NCI-H1048 (cell line): Measurements from ENCODE around the gene TBL1X.

Source experiments
- DNase-seq: peaks from one replicate; lab custom pipeline; 2025; lab: John Stamatoyannopoulos, UW

The TBL1X gene

GRCh38 chrX:9628779-9629493, 164.1 kb downstream of the TBL1X start:
- no peak for DNase-seq

- DNase-seq = no peak
These were observed 169.7 kb downstream of the TBL1X start for GRCh38 chrX:9634551-9634950.

DNA sequence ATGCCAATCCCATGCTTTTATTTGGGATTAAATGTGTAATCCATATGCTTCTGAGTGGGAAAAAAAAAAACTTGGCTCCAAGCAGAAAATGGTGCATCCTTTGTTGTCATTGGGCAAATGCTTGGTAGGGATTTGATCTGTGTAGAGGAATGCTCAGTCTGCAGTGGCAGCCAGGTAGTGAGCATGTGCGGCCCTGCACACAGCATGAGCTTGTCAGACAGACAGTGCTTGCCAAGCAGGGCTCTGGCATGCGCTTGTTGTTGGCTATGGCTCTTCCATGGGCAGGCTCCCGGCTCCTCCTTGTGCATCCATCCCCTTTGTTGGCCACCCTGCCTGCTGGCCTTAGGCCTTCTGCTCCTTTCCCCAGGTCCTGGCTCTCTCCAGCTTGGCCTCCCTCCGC, 170.5 kb downstream of the TBL1X start:
- DNase-seq = no peak

GRCh38 chrX:9635803-9636202, 170.9 kb downstream of the TBL1X start:
- DNase-seq = no peak

DNA sequence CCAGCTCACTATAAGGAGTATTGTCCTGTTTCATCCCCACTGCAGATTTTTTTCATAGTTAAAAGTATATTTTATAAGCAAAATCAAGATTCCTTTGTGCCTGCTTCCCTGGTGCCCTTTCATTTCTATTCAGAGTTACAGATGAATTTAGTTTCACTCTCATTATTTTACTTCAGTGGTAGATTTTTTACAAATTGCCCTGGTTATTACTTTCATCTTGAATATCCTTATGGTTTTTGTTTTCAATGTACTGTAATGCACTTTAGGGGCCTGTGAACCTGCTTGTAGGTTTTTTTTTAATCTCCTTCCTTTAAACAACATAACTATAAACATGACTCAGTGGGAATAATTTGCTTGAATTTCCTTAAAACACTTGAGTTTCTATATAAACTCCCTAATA, 174.0 kb downstream of the TBL1X start:
- DNase-seq = no peak

DNA sequence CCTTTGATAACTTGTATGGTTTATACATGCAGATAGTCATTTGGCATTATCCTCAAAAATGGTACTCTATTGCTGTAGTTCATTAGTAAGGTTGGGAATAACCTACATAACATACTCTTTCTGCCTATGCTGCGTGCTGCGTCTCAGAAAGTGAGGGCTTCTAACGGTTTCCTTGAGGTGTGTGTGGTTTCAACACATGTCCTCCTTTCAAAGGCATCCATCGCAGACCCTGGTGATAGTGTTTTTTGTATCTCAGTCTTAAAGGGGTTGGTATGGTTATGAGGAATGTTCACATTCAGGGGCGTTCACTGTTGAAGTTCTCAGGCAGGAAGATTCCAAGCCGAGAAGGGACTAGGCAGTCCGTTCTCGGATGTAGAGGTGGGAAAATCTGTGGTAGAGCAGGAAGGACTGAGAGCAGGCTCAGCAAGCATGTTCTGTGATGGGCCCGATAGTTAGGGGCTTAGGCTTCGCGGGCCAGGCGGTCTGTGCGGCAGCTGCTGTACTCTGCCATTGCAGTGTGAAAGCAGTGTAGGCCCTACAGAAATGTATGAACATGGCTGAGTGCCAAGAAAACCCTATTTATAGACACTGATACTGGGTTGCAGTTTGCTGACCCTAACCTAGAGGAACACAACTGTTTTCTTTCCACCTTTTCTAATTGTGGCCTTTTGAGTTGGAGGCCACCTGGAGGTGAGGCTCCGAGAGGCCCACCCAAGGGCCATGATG, 177.6 kb downstream of the TBL1X start:
- no peak for DNase-seq

GRCh38 chrX:9643807-9644206, 178.9 kb downstream of the TBL1X start:
- DNase-seq = no peak

- DNase-seq = no peak
These were observed 179.5 kb downstream of the TBL1X start for GRCh38 chrX:9644335-9644734.

DNA sequence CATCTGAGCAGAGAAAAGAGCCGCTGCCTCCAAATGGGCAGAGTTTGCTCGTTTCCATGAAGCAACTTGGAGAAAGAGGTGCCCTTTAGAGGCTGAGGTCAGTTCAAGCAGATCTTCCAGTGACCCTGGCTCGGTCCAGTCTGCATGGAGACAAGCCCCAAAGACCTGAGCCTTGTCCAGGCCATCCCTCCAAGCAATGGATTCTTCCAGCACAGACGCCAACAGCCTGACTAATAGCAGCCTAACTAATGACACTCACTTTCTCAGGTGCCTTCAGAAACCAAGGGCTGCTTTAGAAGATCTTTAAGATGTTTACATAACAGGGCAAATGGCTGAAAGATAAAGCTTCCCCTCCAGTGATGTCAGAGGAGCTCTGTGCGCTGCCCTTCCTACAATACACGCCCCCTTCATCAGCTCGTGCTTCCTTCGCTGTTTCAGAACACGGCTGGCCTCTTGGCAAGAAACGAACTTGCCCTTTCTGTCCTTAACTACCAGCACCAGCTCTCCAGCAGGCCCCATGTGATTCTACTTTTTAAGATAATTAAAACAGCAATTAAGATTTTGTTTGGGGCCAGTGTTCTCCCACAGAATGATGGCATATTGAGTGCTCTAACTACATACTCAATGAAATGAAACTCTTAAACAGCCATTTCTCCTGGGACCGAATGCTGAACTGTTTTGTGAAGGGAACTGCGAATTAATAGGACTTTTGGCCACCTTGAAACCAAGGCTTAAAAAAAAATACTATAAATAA, 181.8 kb downstream of the TBL1X start:
- no peak for DNase-seq

DNA sequence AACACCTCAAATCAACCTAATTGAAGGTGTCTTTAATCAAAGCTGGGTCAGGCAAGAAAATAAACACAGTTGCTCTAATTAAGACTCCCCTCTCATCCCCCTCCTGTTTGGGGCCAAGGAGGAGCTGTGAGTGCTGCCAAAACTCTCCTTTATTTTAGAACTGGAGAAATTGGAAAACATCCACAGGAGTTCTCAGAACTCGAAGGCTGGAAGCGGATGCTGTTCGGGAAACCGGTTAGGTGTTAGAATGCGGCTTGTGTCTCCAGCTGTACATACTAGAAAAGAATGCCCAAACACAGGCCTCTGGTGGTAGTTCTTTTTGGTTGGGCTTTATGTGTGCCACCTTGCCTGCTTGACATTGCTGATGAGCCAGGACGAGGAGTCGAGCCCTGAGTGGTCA, 182.6 kb downstream of the TBL1X start:
- DNase-seq = no peak

GRCh38 chrX:9650091-9650490, 185.2 kb downstream of the TBL1X start:
- DNase-seq = no peak

- DNase-seq = no peak
These were observed 186.9 kb downstream of the TBL1X start for GRCh38 chrX:9651737-9652136.

DNA sequence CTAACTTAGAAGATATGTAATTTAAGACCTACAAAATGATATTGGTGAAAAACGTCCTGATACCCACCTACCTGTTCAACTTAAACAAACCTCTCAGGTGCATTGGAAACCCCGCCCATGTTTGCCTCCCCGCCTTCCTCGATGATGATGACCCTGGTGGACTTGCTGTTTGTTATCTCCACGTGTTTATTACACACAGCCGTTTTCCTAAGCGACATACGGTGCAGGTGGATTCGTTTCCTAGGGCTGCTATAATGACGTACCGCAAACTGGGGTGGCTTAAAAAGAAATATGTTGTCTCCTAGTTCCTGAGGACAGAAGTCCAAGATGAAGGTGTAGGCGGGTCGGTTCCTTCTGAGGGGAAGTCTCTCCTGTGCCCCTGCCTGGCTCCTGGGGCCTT, 190.1 kb downstream of the TBL1X start:
- DNase-seq = no peak

- DNase-seq = no peak
These were observed 191.4 kb downstream of the TBL1X start for GRCh38 chrX:9656277-9656676.

GRCh38 chrX:9656871-9657270, 192.0 kb downstream of the TBL1X start:
- no peak for DNase-seq

GRCh38 chrX:9657590-9658256, 192.9 kb downstream of the TBL1X start:
- DNase-seq = no peak

GRCh38 chrX:9658409-9658808, 193.6 kb downstream of the TBL1X start:
- DNase-seq = no peak

DNA sequence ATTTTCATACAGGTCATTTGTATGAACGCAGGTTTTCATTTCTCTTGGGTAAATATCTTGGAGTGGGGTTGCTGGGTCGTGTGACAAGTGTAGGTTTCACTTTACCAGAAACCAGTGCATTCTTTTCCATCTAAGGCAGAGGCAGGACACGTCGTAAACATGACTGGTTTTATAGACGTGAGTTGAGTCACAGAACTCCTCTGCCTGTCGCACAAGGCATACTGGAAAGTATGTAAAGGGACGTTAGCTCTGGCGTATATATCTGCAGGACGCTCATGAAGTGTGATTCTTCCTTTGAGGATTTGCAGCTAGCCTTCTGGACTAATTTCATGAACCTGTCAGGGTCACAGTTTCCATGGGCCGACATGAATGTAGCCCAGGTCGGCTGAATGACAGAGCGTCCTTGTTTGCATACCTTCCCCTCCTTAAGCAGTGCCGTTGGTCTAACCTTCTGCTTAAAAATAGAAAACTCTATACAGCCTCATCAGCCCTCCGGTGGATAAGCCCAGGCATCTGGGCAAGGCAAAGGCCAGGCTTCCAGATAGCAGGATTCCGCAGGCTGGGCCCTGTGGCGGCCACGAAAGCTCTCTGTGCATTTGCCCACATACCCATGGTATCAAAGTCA, 194.8 kb downstream of the TBL1X start:
- no peak for DNase-seq

GRCh38 chrX:9662148-9662547, 197.3 kb downstream of the TBL1X start:
- DNase-seq = no peak

DNA sequence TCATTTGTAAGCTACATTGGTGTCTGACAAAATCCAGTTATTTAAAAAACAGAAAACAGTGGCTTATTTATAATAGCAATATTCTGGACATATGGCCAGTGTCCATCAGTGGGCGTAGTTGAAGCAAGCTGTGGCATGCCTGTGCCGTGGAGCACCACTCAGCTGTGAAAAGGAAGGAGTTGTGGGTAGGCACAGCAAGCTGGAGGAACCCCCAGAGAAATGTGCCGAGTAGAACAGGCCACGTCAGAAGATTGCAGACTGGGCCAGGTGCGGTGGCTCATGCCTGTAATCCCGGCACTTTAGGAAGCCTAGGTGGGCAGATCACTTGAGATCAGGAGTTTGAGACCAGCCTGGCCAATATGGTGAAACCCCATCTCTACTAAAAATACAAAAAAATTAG, 198.4 kb downstream of the TBL1X start:
- DNase-seq = no peak

DNA sequence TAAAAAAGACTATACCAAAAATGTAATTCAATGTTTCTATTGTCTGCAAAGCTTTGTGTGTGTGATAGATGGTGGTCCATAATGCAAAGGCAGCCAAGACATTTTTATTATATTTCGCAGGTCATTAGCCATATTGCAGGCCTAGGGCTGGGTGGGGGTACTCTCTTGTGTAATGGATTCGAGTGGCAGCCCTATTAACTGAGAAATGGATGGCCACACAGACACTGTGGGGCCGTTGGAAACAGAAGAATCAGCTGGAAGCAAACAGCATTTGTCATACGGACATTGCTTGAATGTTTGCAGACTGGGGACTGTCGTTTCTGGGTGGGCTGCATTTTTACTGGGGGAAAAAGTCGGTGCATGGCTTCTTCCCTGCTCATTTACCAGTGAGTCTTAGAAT, 199.4 kb downstream of the TBL1X start:
- DNase-seq = no peak

- no peak for DNase-seq
These were observed 200.3 kb downstream of the TBL1X start for GRCh38 chrX:9665113-9665512.
